ENCODE measurements around the gene ELL2. TPM values are rescaled to one million over a fixed set of nuclear protein-coding genes. Genes with fewer than 3 reads are reported as not detected.

The ELL2 gene
- polyA plus RNA-seq, 1 donor (not counting 4 experiments of a cell fraction or from before 2014, with no cell fraction given) = 100 TPM

DNA sequence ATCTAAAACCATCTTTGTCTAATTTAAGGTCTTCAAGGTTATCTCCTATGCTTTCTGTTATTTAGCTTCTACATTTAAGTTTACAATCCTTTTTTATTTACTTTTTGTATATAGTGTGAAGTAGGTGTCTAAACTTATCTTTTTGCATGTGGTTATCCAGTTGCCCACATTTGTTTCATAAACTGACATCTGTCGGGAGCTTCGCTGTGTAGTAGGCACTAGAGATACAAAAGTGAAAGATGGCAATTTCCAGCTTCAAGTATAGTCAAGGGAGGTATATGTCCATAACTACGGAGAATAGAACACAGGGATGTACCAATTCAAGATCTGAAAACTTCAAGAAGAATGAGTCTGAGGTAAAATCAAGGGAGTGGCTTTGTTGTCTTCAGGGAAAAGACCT, 38.7 kb upstream of the ELL2 start:
- H3K9me1 ChIP-seq (ENCODE audit: control insufficient read depth, extremely low read depth, insufficient read depth, low read length) = no peaks in the 10 kb centered on the region
- no peak overlapping the region for H3K4me3 ChIP-seq (ENCODE audit: control insufficient read depth in 2 of 3, extremely low read depth in 1 of 3, insufficient read depth in 2 of 3, low read depth in 1 of 3, low read length in 3 of 3)
- TF ChIP-seq, protein P1, sequence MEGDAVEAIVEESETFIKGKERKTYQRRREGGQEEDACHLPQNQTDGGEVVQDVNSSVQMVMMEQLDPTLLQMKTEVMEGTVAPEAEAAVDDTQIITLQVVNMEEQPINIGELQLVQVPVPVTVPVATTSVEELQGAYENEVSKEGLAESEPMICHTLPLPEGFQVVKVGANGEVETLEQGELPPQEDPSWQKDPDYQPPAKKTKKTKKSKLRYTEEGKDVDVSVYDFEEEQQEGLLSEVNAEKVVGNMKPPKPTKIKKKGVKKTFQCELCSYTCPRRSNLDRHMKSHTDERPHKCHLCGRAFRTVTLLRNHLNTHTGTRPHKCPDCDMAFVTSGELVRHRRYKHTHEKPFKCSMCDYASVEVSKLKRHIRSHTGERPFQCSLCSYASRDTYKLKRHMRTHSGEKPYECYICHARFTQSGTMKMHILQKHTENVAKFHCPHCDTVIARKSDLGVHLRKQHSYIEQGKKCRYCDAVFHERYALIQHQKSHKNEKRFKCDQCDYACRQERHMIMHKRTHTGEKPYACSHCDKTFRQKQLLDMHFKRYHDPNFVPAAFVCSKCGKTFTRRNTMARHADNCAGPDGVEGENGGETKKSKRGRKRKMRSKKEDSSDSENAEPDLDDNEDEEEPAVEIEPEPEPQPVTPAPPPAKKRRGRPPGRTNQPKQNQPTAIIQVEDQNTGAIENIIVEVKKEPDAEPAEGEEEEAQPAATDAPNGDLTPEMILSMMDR (optimal IDR thresholded peaks at IDR 0.05 in 1 of 3, IDR thresholded peaks at IDR 0.05 in 1 of 3, conservative IDR thresholded peaks at IDR 0.05 in 1 of 3; ENCODE audit: extremely low read depth in 1 of 3, insufficient read depth in 2 of 3, low read length in 3 of 3) = no peak
- TF ChIP-seq EZH2 (IDR thresholded peaks at IDR 0.05; ENCODE audit: low read length) = no peak
- dilution Hi-C loops (cut with MboI; ENCODE audit: extremely low pct_ligation_motif_present, low sequenced_read_pairs) = no loop called here
- H2AFZ ChIP-seq (ENCODE audit: control insufficient read depth, low read length) = no peak overlapping the region
- H3K9ac ChIP-seq (ENCODE audit: control insufficient read depth, extremely low read depth, insufficient read depth, low read length) = no peak overlapping the region
- FAIRE-seq (no peak), DNase-seq (ENCODE audit: low read depth, low spot score) (no peak)
- H3K9me3 ChIP-seq (ENCODE audit: control insufficient read depth, low read depth, low read length) = no peaks in the 10 kb centered on the region
- no peaks in the 10 kb centered on the region for H4K20me1 ChIP-seq (ENCODE audit: control insufficient read depth, extremely low read depth, insufficient read depth, low read length)
- no peak overlapping the region for H3K4me2 ChIP-seq (ENCODE audit: control insufficient read depth, extremely low read depth, insufficient read depth, low read depth, low read length)
- H3K27me3 ChIP-seq (ENCODE audit: control insufficient read depth, extremely low read depth, insufficient read depth, low read length) = no peaks in the 10 kb centered on the region
- H3K79me2 ChIP-seq (ENCODE audit: control insufficient read depth, insufficient read depth, low read length) = no peaks in the 10 kb centered on the region
- H3K4me1 ChIP-seq (ENCODE audit: control insufficient read depth, extremely low read depth, insufficient read depth, low read length) = no peaks in the 10 kb centered on the region
- H3K27ac ChIP-seq (ENCODE audit: control insufficient read depth, insufficient read depth, low read length) = no peak overlapping the region
- no peaks in the 10 kb centered on the region for H3K36me3 ChIP-seq (ENCODE audit: control insufficient read depth in 2 of 2, extremely low read depth in 1 of 2, insufficient read depth in 2 of 2, low read length in 2 of 2)

DNA sequence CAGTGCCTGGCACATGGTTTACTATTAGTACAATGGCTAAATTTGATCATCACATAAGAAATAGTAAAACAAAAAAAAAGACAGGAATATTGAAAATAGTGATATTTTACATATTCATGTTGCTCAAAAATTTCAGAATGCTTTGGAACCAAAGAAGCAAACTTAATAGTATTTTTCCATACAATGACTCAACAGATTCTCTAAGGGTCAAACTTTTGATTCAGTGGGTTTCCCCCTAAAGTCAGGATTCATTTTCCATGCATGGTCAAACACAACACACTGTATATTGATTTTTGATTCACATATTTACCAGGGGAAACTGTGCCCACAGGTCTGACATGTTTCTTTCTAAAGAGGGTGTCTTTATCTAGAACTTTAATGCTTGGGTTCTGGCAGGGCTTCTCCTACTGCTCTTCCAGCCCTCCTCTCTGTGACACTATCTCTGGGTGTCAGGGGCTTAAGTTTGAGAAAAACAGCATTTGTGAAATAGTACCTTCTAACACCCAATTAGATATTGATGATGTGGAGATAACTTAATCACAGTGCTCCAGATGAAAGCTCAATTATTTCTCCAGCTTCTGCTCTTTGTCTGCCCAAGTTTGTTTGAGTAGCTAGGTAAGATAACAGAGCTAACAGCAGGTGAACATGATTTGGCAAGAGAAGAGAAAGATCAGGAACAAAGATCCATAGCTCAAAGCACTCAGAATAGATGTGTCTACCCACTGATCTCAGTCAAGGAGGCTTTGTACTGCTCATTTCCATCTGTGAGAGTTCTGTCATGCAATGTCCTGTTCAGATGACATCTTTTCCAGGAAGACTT, 35.5 kb upstream of the ELL2 start:
- H3K9me1 ChIP-seq (ENCODE audit: control insufficient read depth, extremely low read depth, insufficient read depth, low read length) = no peaks in the 10 kb centered on the region
- dilution Hi-C loops (cut with MboI; ENCODE audit: extremely low pct_ligation_motif_present, low sequenced_read_pairs) = no loop called here
- H3K36me3 ChIP-seq (ENCODE audit: control insufficient read depth in 2 of 2, extremely low read depth in 1 of 2, insufficient read depth in 2 of 2, low read length in 2 of 2) = no peaks in the 10 kb centered on the region
- H3K27ac ChIP-seq (ENCODE audit: control insufficient read depth, insufficient read depth, low read length) = no peak overlapping the region
- TF ChIP-seq EZH2 (IDR thresholded peaks at IDR 0.05; ENCODE audit: low read length) = no peak
- TF ChIP-seq, protein P1 (optimal IDR thresholded peaks at IDR 0.05 in 1 of 3, IDR thresholded peaks at IDR 0.05 in 1 of 3, conservative IDR thresholded peaks at IDR 0.05 in 1 of 3; ENCODE audit: extremely low read depth in 1 of 3, insufficient read depth in 2 of 3, low read length in 3 of 3) = no peak
- H3K9me3 ChIP-seq (ENCODE audit: control insufficient read depth, low read depth, low read length) = no peaks in the 10 kb centered on the region
- H3K4me1 ChIP-seq (ENCODE audit: control insufficient read depth, extremely low read depth, insufficient read depth, low read length) = peaks cover 3% of the 10 kb centered on the region
- H2AFZ ChIP-seq (ENCODE audit: control insufficient read depth, low read length) = no peak overlapping the region
- H3K27me3 ChIP-seq (ENCODE audit: control insufficient read depth, extremely low read depth, insufficient read depth, low read length) = no peaks in the 10 kb centered on the region
- no peak overlapping the region for H3K9ac ChIP-seq (ENCODE audit: control insufficient read depth, extremely low read depth, insufficient read depth, low read length)
- no peak overlapping the region for H3K4me3 ChIP-seq (ENCODE audit: control insufficient read depth in 2 of 3, extremely low read depth in 1 of 3, insufficient read depth in 2 of 3, low read depth in 1 of 3, low read length in 3 of 3)
- no peak for FAIRE-seq
- no peaks in the 10 kb centered on the region for H4K20me1 ChIP-seq (ENCODE audit: control insufficient read depth, extremely low read depth, insufficient read depth, low read length)
- no peak for DNase-seq (ENCODE audit: low read depth, low spot score)
- no peaks in the 10 kb centered on the region for H3K79me2 ChIP-seq (ENCODE audit: control insufficient read depth, insufficient read depth, low read length)
- H3K4me2 ChIP-seq (ENCODE audit: control insufficient read depth, extremely low read depth, insufficient read depth, low read depth, low read length) = no peak overlapping the region
